DOHH2 (cell line): ENCODE data around the gene EIPR1.

Experiments
- H3F3A ChIP-seq: fragments of 200-600 bp; sonication (generic), shearing (Covaris generic); 2 replicates; pipeline ENCODE4 v1.6.0; 2016; ENCODE audit warnings: antibody characterized with exemption, mild to moderate bottlenecking; ENCODE audit not compliant: control insufficient read depth, insufficient read depth
- H3K27ac ChIP-seq: fragments of 200-600 bp; sonication (generic); 2 replicates; pipeline ENCODE4 v1.5.1; 2014; ENCODE audit warnings: low read depth, mild to moderate bottlenecking, low read length, moderate library complexity
- H3K27me3 ChIP-seq: fragments of 200-600 bp; sonication (generic); 2 replicates; pipeline ENCODE4 v1.6.1; 2014; ENCODE audit warnings: mild to moderate bottlenecking, low read length, mixed read lengths; ENCODE audit not compliant: control insufficient read depth
- H3K36me3 ChIP-seq: fragments of 200-600 bp; sonication (generic); 2 replicates; pipeline ENCODE4 v1.6.1; 2014; ENCODE audit warnings: mild to moderate bottlenecking, low read length, moderate library complexity, mixed read lengths; ENCODE audit not compliant: control insufficient read depth
- H3K4me1 ChIP-seq: fragments of 200-600 bp; sonication (generic); 2 replicates; pipeline ENCODE4 v1.6.1; 2014; ENCODE audit warnings: mild to moderate bottlenecking, low read length, mixed read lengths; ENCODE audit not compliant: control insufficient read depth
- H3K4me2 ChIP-seq: fragments of 200-600 bp; sonication (generic); 2 replicates; pipeline ENCODE4 v1.6.0; 2014; ENCODE audit warnings: mild to moderate bottlenecking, low read length, moderate library complexity
- H3K4me3 ChIP-seq: fragments of 200-600 bp; sonication (generic); 2 replicates; pipeline ENCODE4 v1.5.1; 2014; ENCODE audit warnings: mild to moderate bottlenecking, low read length, mixed read lengths
- H3K79me2 ChIP-seq: fragments of 200-600 bp; sonication (generic); 2 replicates; pipeline ENCODE4 v1.6.1; 2014; ENCODE audit warnings: mild to moderate bottlenecking, low read length, mixed read lengths; ENCODE audit not compliant: control insufficient read depth
- H3K9me2 ChIP-seq: fragments of 200-600 bp; sonication (generic); replicated peaks from 2 replicates; pipeline ENCODE4 v1.6.1; 2014; ENCODE audit warnings: mild to moderate bottlenecking, low read length, mixed read lengths; ENCODE audit not compliant: control insufficient read depth
- H3K9me3 ChIP-seq: fragments of 200-600 bp; sonication (generic); 2 replicates; pipeline ENCODE4 v1.6.1; 2014; ENCODE audit warnings: antibody characterized with exemption, low read length, mixed read lengths; ENCODE audit not compliant: control insufficient read depth, insufficient read depth
- H4K20me1 ChIP-seq: fragments of 200-600 bp; sonication (generic); 2 replicates; pipeline ENCODE4 v1.6.0; 2014; ENCODE audit warnings: low read depth, mild to moderate bottlenecking, antibody characterized with exemption, low read length, moderate library complexity; ENCODE audit not compliant: control insufficient read depth, insufficient read depth
- CTCF ChIP-seq: fragments of 200-600 bp; sonication (generic); IDR thresholded peaks from one replicate; pipeline ENCODE4 v1.5.1; 2014; ENCODE audit warnings: antibody characterized with exemption, mild to moderate bottlenecking, low read depth, low read length; ENCODE audit not compliant: poor library complexity, severe bottlenecking
- EZH2phosphoT487 ChIP-seq: fragments of 200-600 bp; sonication (generic); IDR thresholded peaks from 2 replicates; pipeline ENCODE4 v1.6.1; 2017; ENCODE audit warnings: borderline replicate concordance, mild to moderate bottlenecking, antibody characterized with exemption, low read length, moderate library complexity, mixed read lengths

The EIPR1 gene

GRCh38 chr2:3266925-3267867 lies 110.4 kb downstream of the EIPR1 start:
- Histone ChIP-seq H3K36me3 (peaks cover 7% of the 10 kb centered on the region; the same call in 1 of the 2 replicates), H3K4me2 (no peak overlapping the region), H4K20me1 (no peaks in the 10 kb centered on the region), H3K79me2 (no peaks in the 10 kb centered on the region), H3K4me3 (no peak overlapping the region), H3K27ac (no peak overlapping the region), H3K9me3 (no peaks in the 10 kb centered on the region), H3K9me2 (no peaks in the 10 kb centered on the region), H3K27me3 (no peaks in the 10 kb centered on the region), H3K4me1 (no peaks in the 10 kb centered on the region), H3F3A (no peaks in the 10 kb centered on the region)
- no peak for TF ChIP-seq CTCF
- TF ChIP-seq EZH2phosphoT487, result no peak

GRCh38 chr2:3265981-3266924 lies 111.4 kb downstream of the EIPR1 start:
- H3K4me3 ChIP-seq, result no peak overlapping the region
- no peaks in the 10 kb centered on the region for H3F3A ChIP-seq
- no peak overlapping the region for H3K4me2 ChIP-seq
- no peak overlapping the region for H3K27ac ChIP-seq
- no peaks in the 10 kb centered on the region for H4K20me1 ChIP-seq
- H3K79me2 ChIP-seq, result no peaks in the 10 kb centered on the region
- H3K9me3 ChIP-seq, result no peaks in the 10 kb centered on the region
- H3K27me3 ChIP-seq, result no peaks in the 10 kb centered on the region
- H3K4me1 ChIP-seq, result no peaks in the 10 kb centered on the region
- no peaks in the 10 kb centered on the region for H3K9me2 ChIP-seq
- H3K36me3 ChIP-seq, result peaks cover 7% of the 10 kb centered on the region; the same call in 1 of the 2 replicates
- TF ChIP-seq CTCF, result no peak
- TF ChIP-seq EZH2phosphoT487, result no peak

- no peak overlapping the region for H3K4me3 ChIP-seq
- no peak for TF ChIP-seq EZH2phosphoT487
- TF ChIP-seq CTCF, result no peak
- no peak overlapping the region for H3K4me2 ChIP-seq
- no peaks in the 10 kb centered on the region for H4K20me1 ChIP-seq
- no peaks in the 10 kb centered on the region for H3F3A ChIP-seq
- H3K9me2 ChIP-seq, result no peaks in the 10 kb centered on the region
- no peaks in the 10 kb centered on the region for H3K4me1 ChIP-seq
- peaks cover 7% of the 10 kb centered on the region; the same call in 1 of the 2 replicates for H3K36me3 ChIP-seq
- no peaks in the 10 kb centered on the region for H3K79me2 ChIP-seq
- no peak overlapping the region for H3K27ac ChIP-seq
- no peaks in the 10 kb centered on the region for H3K9me3 ChIP-seq
- no peaks in the 10 kb centered on the region for H3K27me3 ChIP-seq
These were observed 112.1 kb downstream of the EIPR1 start for GRCh38 chr2:3265471-3265870.
